WI38 (cell line): Measurements from ENCODE around the gene CTCFL.

Experiments
- H3K4me3 ChIP-seq: 2 replicates; pipeline ENCODE4 v1.5.1; 2011; ENCODE audit warnings: low read depth, mild to moderate bottlenecking, control low read depth, low read length
- CTCF ChIP-seq: IDR thresholded peaks from 2 replicates; pipeline ENCODE4 v1.5.1; 2012; ENCODE audit warnings: low read depth, mild to moderate bottlenecking, control low read depth, low read length

Gene CTCFL

GRCh38 chr20:57524511-57525176, at the start of gene CTCFL:
CTCFL (minus strand) TSS chr20:57525140; CDS start chr20:57524205, 935 bp downstream.
- TF ChIP-seq CTCF = no peak
- H3K4me3 ChIP-seq = no peak within 1 kb of the TSS

GRCh38 chr20:57573894-57574293, 49.0 kb upstream of the CTCFL start:
- TF ChIP-seq CTCF = no peak

DNA sequence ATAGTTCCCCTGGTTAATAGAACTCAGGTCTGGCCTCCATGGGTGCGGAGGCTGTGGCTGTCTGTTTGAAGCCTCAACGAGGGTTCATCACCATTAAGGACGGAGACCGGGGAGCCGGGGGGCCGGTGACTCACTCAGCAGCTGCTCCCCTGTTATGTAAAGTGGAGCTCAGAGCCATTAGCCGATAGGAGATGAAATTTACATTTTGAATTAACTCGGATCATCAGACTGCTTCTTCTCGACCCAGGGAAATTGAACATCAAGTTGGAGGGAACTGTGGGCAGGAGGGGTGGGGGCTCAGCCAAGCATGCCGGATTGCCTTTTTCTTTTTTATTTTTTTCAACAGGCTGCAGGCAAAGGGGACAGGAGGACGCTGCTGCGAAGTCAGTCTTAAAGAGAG, 48.3 kb upstream of the CTCFL start:
- TF ChIP-seq CTCF = no peak
- H3K4me3 ChIP-seq = no peak overlapping the region

More at GRCh38 chr20:57573894-57574293, 49.0 kb upstream of the CTCFL start:
- H3K4me3 ChIP-seq = no peak overlapping the region

DNA sequence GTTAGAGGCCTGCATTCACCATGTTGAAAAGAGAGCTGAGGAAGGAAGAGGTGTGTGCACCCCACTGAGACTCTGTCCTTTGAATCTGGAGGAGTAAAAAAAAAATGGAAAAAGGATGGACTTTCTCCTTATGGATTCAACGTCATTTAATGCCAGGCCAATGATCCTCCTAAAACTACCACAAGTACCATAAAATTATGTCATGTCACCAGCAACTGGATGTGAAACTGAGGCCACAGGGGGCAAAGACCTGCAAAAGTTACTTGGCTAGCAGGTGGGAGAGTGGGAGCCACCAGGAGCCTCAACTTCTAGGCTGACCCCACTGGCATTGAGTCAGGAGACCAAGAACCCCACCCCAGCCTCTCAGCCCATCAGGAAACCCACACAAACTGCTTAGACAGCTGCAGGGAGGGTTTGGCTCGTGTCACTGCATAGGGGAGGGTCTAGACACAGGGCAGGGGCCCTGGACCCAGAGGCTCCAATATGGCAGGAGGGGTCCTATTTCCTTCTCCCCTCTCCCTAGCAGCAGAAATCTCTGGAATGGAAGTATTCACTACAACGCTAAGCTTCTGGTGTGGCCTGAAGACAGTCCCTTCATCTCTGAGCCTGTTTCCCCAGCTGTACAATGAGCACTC, 47.0 kb upstream of the CTCFL start:
- no peak for TF ChIP-seq CTCF
- H3K4me3 ChIP-seq = no peak overlapping the region

DNA sequence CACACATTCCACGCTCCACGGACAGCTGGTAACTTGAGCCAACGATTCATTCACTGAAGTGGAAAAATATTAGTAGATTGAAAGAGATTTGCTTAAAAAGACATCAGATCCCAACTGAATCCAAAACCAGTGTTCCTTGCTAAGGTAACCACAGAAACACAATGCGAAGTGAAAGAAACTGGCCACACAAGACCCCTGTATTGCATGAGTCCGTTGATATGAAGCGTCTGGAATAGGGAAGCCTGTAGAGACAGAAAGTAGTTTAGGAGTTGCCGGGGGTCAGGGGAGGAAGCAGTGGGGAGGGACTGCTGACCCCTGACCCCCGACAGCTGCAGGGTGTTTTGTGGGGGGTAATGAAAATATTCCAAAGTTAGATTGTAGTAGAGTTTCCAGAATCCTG, 46.0 kb upstream of the CTCFL start:
- no peak overlapping the region for H3K4me3 ChIP-seq
- no peak for TF ChIP-seq CTCF

DNA sequence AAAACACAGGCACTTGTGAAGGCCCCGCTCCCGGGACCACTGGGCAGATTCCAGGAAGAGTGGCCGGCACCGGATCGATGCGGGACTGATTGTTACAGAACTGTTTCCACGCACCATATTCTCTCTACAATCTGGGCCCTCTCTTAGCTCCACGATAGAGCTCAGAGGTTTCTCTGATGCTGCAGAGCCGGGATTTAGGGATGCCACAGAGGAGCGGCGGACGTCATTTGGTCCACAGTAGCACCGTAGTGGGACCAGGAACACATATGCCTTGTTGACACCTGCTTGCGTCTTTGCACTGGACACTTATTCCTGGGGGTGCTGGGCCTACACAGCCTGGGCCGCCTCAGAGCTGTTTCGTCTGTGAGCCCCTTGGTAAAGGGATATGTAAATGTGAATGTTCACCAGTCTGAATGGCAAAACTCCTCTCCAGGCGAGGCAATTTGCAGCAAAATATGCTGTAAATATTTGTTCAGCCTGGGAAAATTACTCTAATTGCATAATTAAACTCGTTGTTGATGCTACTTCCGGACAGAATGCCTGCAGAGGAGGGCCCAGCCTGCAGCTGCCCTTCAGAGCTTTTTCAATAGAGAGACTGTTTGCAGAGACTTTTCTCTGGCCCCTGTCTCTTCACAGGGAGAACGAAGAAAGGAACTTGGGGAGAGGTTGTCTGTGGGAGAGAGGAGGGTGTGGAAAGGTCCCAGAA, 45.4 kb upstream of the CTCFL start:
- TF ChIP-seq CTCF = no peak
- no peak overlapping the region for H3K4me3 ChIP-seq

GRCh38 chr20:57568960-57569359, 44.0 kb upstream of the CTCFL start:
- no peak overlapping the region for H3K4me3 ChIP-seq
- TF ChIP-seq CTCF = no peak
